IMR-90 (cell line): ENCODE measurements around the gene CDH23. TPM values are rescaled to one million over a fixed set of nuclear protein-coding genes. Genes with fewer than 3 reads are reported as not detected.

Source experiments
- ATAC-seq: fragments of 200-7000 bp; cut with Tn5 transposase; 2 replicates; pipeline ENCODE4 v1.9.1; 2020; ENCODE audit warnings: low read depth, mild to moderate bottlenecking, moderate library complexity
- BruUV-seq: library from RNA; stranded (reverse); fragments of 400-500 nt; replicated peaks from 2 replicates; lab custom pipeline; 2021; lab: Mats Ljungman, UMichigan
- CTCF ChIA-PET: fragments of 300-600 bp; formaldehyde crosslinking; extraction: SDS; loops from one replicate; lab custom pipeline; 2021; ENCODE audit warnings: antibody characterized with exemption; lab: Yijun Ruan, JAX
- POLR2A ChIA-PET: fragments of 300-600 bp; sonication (Branson Sonifier 250); formaldehyde crosslinking; loops from one replicate; lab custom pipeline; 2022; ENCODE audit warnings: antibody characterized with exemption; ENCODE audit not compliant: unreplicated experiment; lab: Charles Lee
- DNase-seq: peaks from one replicate; pipeline ENCODE4 v3.0.0; 2013
- H2AFZ ChIP-seq: replicated peaks from 2 replicates; pipeline ENCODE3; 2013; ENCODE audit warnings: low read length, mild to moderate bottlenecking; ENCODE audit not compliant: poor library complexity
- H2AK5ac ChIP-seq: 2 replicates; pipeline ENCODE4 v1.6.1; 2013; ENCODE audit warnings: low read depth, low read length, inconsistent platforms
- H2AK9ac ChIP-seq: replicated peaks from 2 replicates; pipeline ENCODE3; 2013; ENCODE audit warnings: mild to moderate bottlenecking, low read depth, low read length, moderate library complexity; ENCODE audit not compliant: poor library complexity
- H2BK120ac ChIP-seq: 2 replicates; pipeline ENCODE4 v1.6.1; 2013; ENCODE audit warnings: low read depth, low read length, inconsistent platforms
- H2BK15ac ChIP-seq: 3 replicates; pipeline ENCODE4 v1.6.1; 2013; ENCODE audit warnings: low read depth, low read length, inconsistent platforms
- H2BK20ac ChIP-seq: 2 replicates; pipeline ENCODE4 v1.6.1; 2013; ENCODE audit warnings: low read depth, mild to moderate bottlenecking, inconsistent platforms, low read length, moderate library complexity
- H2BK5ac ChIP-seq: 2 replicates; pipeline ENCODE4 v1.6.1; 2013; ENCODE audit warnings: mild to moderate bottlenecking, low read depth, low read length, inconsistent platforms; ENCODE audit not compliant: poor library complexity, severe bottlenecking
- H3K14ac ChIP-seq: replicated peaks from 2 replicates; pipeline ENCODE4 v1.6.1; 2013; ENCODE audit warnings: low read depth, low read length, inconsistent platforms
- H3K18ac ChIP-seq: 2 replicates; pipeline ENCODE4 v1.6.1; 2013; ENCODE audit warnings: low read depth, low read length, control low read depth
- H3K23ac ChIP-seq: 2 replicates; pipeline ENCODE4 v1.6.1; 2013; ENCODE audit warnings: low read depth, low read length, inconsistent platforms
- H3K27ac ChIP-seq: 2 replicates; pipeline ENCODE4 v1.5.1; 2013; ENCODE audit warnings: mild to moderate bottlenecking, control low read depth, low read length; ENCODE audit not compliant: insufficient read depth
- H3K27me3 ChIP-seq: 2 replicates; pipeline ENCODE4 v1.6.1; 2013; ENCODE audit warnings: low read length; ENCODE audit not compliant: control insufficient read depth, insufficient read depth
- H3K36me3 ChIP-seq: 2 replicates; pipeline ENCODE4 v1.6.1; 2013; ENCODE audit warnings: low read length, mixed read lengths; ENCODE audit not compliant: control insufficient read depth, insufficient read depth
- H3K4ac ChIP-seq: 2 replicates; pipeline ENCODE4 v1.6.1; 2013; ENCODE audit warnings: low read depth, low read length, inconsistent platforms
- H3K4me1 ChIP-seq: 2 replicates; pipeline ENCODE4 v1.6.1; 2013; ENCODE audit warnings: low read length, mixed read lengths; ENCODE audit not compliant: control insufficient read depth, insufficient read depth
- H3K4me2 ChIP-seq: 2 replicates; pipeline ENCODE4 v1.6.1; 2013; ENCODE audit warnings: low read depth, mild to moderate bottlenecking, control low read depth, low read length, moderate library complexity
- H3K4me3 ChIP-seq: 2 replicates; pipeline ENCODE4 v1.5.1; 2013; ENCODE audit warnings: low read depth, mild to moderate bottlenecking, control low read depth, low read length, moderate library complexity; ENCODE audit not compliant: insufficient read depth
- H3K56ac ChIP-seq: 2 replicates; pipeline ENCODE4 v1.6.1; 2013; ENCODE audit warnings: low read length, inconsistent platforms; ENCODE audit not compliant: insufficient read depth; ENCODE audit errors: extremely low read depth
- H3K79me1 ChIP-seq, 2 experiments: 2 replicates each; pipeline ENCODE4 v1.6.1; 2013; ENCODE audit warnings: low read length in 2 of 2, inconsistent platforms in 1 of 2, low read depth in 1 of 2
- H3K9ac ChIP-seq: 2 replicates; pipeline ENCODE4 v1.6.1; 2013; ENCODE audit warnings: low read depth, low read length, control low read depth
- H3K9me1 ChIP-seq: 2 replicates; pipeline ENCODE4 v1.6.1; 2013; ENCODE audit warnings: low read length, inconsistent platforms; ENCODE audit not compliant: insufficient read depth
- H3K9me3 ChIP-seq: 2 replicates; pipeline ENCODE4 v1.6.1; 2013; ENCODE audit warnings: low read length; ENCODE audit not compliant: control insufficient read depth, insufficient read depth
- H4K20me1 ChIP-seq: 2 replicates; pipeline ENCODE4 v1.6.1; 2013; ENCODE audit warnings: low read length, inconsistent platforms; ENCODE audit not compliant: insufficient read depth
- H4K5ac ChIP-seq: 2 replicates; pipeline ENCODE4 v1.6.1; 2013; ENCODE audit warnings: mild to moderate bottlenecking, low read depth, low read length, control low read depth
- H4K8ac ChIP-seq, 2 experiments: 2 replicates each; pipeline ENCODE4 v1.6.1; 2013; ENCODE audit warnings: low read depth in 2 of 2, low read length in 2 of 2, control low read depth in 1 of 2, inconsistent platforms in 1 of 2
- H4K91ac ChIP-seq: 2 replicates; pipeline ENCODE4 v1.6.1; 2013; ENCODE audit warnings: low read depth, low read length, inconsistent platforms; ENCODE audit not compliant: insufficient read depth
- BHLHE40 ChIP-seq: fragments of 150-350 bp; IDR thresholded peaks from 2 replicates; pipeline ENCODE4 v1.6.1; 2016; ENCODE audit warnings: mild to moderate bottlenecking, low read depth, low read length
- CEBPB ChIP-seq: IDR thresholded peaks from 2 replicates; pipeline ENCODE4 v1.6.1; 2012; ENCODE audit warnings: low read depth, low read length, improper control_type of control experiment
- CHD1 ChIP-seq: IDR thresholded peaks from 2 replicates; pipeline ENCODE4 v1.6.1; 2012; ENCODE audit warnings: low read depth, low read length, improper control_type of control experiment
- ELK1 ChIP-seq: fragments of 150-350 bp; IDR thresholded peaks from 2 replicates; pipeline ENCODE4 v1.6.1; 2016; ENCODE audit warnings: low read depth, mild to moderate bottlenecking, low read length, moderate library complexity, borderline replicate concordance
- FOS ChIP-seq: fragments of 150-350 bp; IDR thresholded peaks from 2 replicates; pipeline ENCODE4 v1.6.1; 2016; ENCODE audit warnings: low read depth, low read length
- MAFK ChIP-seq: IDR thresholded peaks from 2 replicates; pipeline ENCODE4 v1.6.1; 2012; ENCODE audit warnings: low read depth, low read length, improper control_type of control experiment
- MAZ ChIP-seq: IDR thresholded peaks from 2 replicates; pipeline ENCODE4 v1.6.1; 2012; ENCODE audit warnings: low read depth, mild to moderate bottlenecking, low read length, improper control_type of control experiment, moderate library complexity, borderline replicate concordance
- MXI1 ChIP-seq: IDR thresholded peaks from 2 replicates; pipeline ENCODE4 v1.6.1; 2012; ENCODE audit warnings: low read depth, mild to moderate bottlenecking, low read length, moderate library complexity, borderline replicate concordance
- NFE2L2 ChIP-seq: fragments of 150-350 bp; IDR thresholded peaks from 2 replicates; pipeline ENCODE4 v1.6.1; 2016; ENCODE audit warnings: low read depth, mild to moderate bottlenecking, low read length
- POLR2A ChIP-seq: IDR thresholded peaks from 2 replicates; pipeline ENCODE4 v1.6.1; 2012; ENCODE audit warnings: mild to moderate bottlenecking, low read depth, low read length
- RAD21 ChIP-seq: IDR thresholded peaks from 2 replicates; pipeline ENCODE4 v1.6.1; 2012; ENCODE audit warnings: low read length, improper control_type of control experiment
- RCOR1 ChIP-seq: IDR thresholded peaks from 2 replicates; pipeline ENCODE4 v1.6.1; 2012; ENCODE audit warnings: mild to moderate bottlenecking, low read length, improper control_type of control experiment; ENCODE audit not compliant: insufficient replicate concordance
- RFX5 ChIP-seq: IDR thresholded peaks from 2 replicates; pipeline ENCODE4 v1.8.0; 2012; ENCODE audit warnings: low read depth, mild to moderate bottlenecking, low read length, moderate library complexity
- SMC3 ChIP-seq: fragments of 150-350 bp; IDR thresholded peaks from 2 replicates; pipeline ENCODE4 v1.6.1; 2016; ENCODE audit warnings: low read depth, mild to moderate bottlenecking, antibody characterized with exemption, low read length, moderate library complexity
- WGBS, 2 experiments: methylation state at CpG; one replicate each; pipeline versions ENCODE4 v1.1.5 to v1.1.7; 2013; ENCODE audit warnings: missing lambda C conversion rate in 2 of 2; ENCODE audit not compliant: insufficient read length in 1 of 2; ENCODE audit errors: extremely low coverage in 2 of 2; 5-methylcytosine and 5-hydroxymethylcytosine counted together
- dilution Hi-C: fragments of 300-500 bp; cut with HindIII; formaldehyde crosslinking; loops from one replicate; pipeline ENCODE4 v1.14.3; 2018; ENCODE audit warnings: low sequenced_read_pairs; ENCODE audit not compliant: unreplicated experiment
- in situ Hi-C: fragments of 300-500 bp; cut with MboI; formaldehyde crosslinking; loops from 3 replicates; pipeline ENCODE4 v1.14.3; 2019; ENCODE audit warnings: low sequenced_read_pairs, inconsistent platforms, mixed read lengths
- intact Hi-C: fragments of 100-400 bp; cut with micrococcal nuclease; formaldehyde crosslinking; loops from 2 replicates; pipeline ENCODE4 v1.10.0; 2022
- polyA plus RNA-seq, 3 experiments: library from polyadenylated mRNA; depleted of rRNA; stranded (reverse); fragments of >200 nt; gene quantifications; 2 replicates each; pipeline ENCODE4 v1.2.3, GENCODE V29; 2012; ENCODE audit warnings: low replicate concordance in 1 of 3
- total RNA-seq: library from RNA; depleted of rRNA; stranded (reverse); fragments of >200 nt; gene quantifications from 2 replicates; pipeline ENCODE4 v1.2.3, GENCODE V29; 2012
- TF ChIP-seq, protein P1 (sequence below): fragments of 150-350 bp; IDR thresholded peaks from 2 replicates; pipeline ENCODE4 v1.6.1; 2017; ENCODE audit warnings: mild to moderate bottlenecking, antibody characterized with exemption, low read length, low read depth
- TF ChIP-seq, protein P2 (sequence below): conservative IDR thresholded peaks from 2 replicates; pipeline ENCODE4 v1.5.1; 2012; ENCODE audit warnings: mild to moderate bottlenecking, low read depth, low read length, improper control_type of control experiment

CDH23 gene
- total and polyA plus RNA-seq, 2 of the 4 experiments (the other 2 are of a cell fraction), result under 0.01 to 0.03 TPM

DNA sequence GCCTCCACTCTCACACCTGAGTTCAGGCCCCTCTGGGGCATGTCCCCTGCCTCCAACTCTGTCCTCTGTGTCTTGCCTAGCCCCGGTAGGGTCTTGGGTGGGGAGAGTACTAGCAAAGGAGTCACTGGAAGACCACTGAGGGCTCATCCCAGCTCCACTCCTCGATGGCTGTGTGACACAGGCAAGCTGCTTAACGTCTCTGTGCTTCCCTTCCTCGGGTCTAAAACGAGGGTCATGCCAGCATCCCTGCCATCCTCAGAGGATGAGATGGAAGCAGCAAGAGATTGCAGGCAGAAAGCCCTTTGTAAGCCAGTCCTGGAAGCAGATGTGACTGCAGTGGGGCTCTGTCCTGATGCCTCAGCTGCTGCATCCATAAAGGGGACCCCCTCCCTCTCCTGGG is 338.1 kb downstream of the CDH23 start:
- no peaks in the 10 kb centered on the region for H3K4me1 ChIP-seq
- H2BK20ac ChIP-seq, result no peak overlapping the region
- no peaks in the 10 kb centered on the region for H3K79me1 ChIP-seq
- H3K36me3 ChIP-seq, result no peaks in the 10 kb centered on the region
- H4K91ac ChIP-seq, result no peak overlapping the region
- no CpG with 5 or more reads among the region's 5 CpGs for WGBS, 2 experiments
- H4K5ac ChIP-seq, result no peak overlapping the region
- H3K23ac ChIP-seq, result no peak overlapping the region
- ATAC-seq (no peak), DNase-seq (no peak)
- no peak overlapping the region for H3K4me3 ChIP-seq
- no peak overlapping the region for H3K9ac ChIP-seq
- intact Hi-C loops (no loop called here), dilution Hi-C loops (no loop called here), in situ Hi-C loops (no loop called here)
- H3K4ac ChIP-seq, result no peak overlapping the region
- H3K27me3 ChIP-seq, result peaks cover 29% of the 10 kb centered on the region
- no peaks in the 10 kb centered on the region for H4K20me1 ChIP-seq
- no peak overlapping the region for H2BK5ac ChIP-seq
- POLR2A ChIA-PET, result no interaction called here
- H3K27ac ChIP-seq, result no peak overlapping the region
- H3K18ac ChIP-seq, result no peak overlapping the region
- no peaks in the 10 kb centered on the region for H3K9me1 ChIP-seq
- no peak overlapping the region for H3K4me2 ChIP-seq
- no peak for TF ChIP-seq NFE2L2
- no peak for TF ChIP-seq CEBPB
- TF ChIP-seq, protein P1, sequence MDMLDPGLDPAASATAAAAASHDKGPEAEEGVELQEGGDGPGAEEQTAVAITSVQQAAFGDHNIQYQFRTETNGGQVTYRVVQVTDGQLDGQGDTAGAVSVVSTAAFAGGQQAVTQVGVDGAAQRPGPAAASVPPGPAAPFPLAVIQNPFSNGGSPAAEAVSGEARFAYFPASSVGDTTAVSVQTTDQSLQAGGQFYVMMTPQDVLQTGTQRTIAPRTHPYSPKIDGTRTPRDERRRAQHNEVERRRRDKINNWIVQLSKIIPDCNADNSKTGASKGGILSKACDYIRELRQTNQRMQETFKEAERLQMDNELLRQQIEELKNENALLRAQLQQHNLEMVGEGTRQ, result no peak
- no peak for TF ChIP-seq SMC3
- no peak for TF ChIP-seq MXI1
- no peak for TF ChIP-seq RFX5
- TF ChIP-seq FOS, result no peak
- TF ChIP-seq MAZ, result no peak
- TF ChIP-seq RAD21, result no peak
- TF ChIP-seq, protein P2, sequence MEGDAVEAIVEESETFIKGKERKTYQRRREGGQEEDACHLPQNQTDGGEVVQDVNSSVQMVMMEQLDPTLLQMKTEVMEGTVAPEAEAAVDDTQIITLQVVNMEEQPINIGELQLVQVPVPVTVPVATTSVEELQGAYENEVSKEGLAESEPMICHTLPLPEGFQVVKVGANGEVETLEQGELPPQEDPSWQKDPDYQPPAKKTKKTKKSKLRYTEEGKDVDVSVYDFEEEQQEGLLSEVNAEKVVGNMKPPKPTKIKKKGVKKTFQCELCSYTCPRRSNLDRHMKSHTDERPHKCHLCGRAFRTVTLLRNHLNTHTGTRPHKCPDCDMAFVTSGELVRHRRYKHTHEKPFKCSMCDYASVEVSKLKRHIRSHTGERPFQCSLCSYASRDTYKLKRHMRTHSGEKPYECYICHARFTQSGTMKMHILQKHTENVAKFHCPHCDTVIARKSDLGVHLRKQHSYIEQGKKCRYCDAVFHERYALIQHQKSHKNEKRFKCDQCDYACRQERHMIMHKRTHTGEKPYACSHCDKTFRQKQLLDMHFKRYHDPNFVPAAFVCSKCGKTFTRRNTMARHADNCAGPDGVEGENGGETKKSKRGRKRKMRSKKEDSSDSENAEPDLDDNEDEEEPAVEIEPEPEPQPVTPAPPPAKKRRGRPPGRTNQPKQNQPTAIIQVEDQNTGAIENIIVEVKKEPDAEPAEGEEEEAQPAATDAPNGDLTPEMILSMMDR, result no peak
- no peak for TF ChIP-seq POLR2A
- no peak for TF ChIP-seq ELK1
- no peak for TF ChIP-seq BHLHE40
- no peak for TF ChIP-seq RCOR1
- no peak for TF ChIP-seq CHD1
- no peak for TF ChIP-seq MAFK
- no peak overlapping the region for H2AK5ac ChIP-seq
- BruUV-seq, result no TSS peak
- no peak overlapping the region for H3K14ac ChIP-seq
- CTCF ChIA-PET, result no interaction called here
- no peak overlapping the region for H2AFZ ChIP-seq
- H2BK15ac ChIP-seq, result no peak overlapping the region
- no peak overlapping the region for H3K56ac ChIP-seq
- no peak overlapping the region for H2BK120ac ChIP-seq
- no peak overlapping the region for H4K8ac ChIP-seq
- H2AK9ac ChIP-seq, result no peak overlapping the region
- H3K9me3 ChIP-seq, result no peaks in the 10 kb centered on the region
